ENCODE results near the gene PLCB4.

The PLCB4 gene

GRCh38 chr20:9025011-9025410 lies 43.9 kb upstream of the PLCB4 start:
- TF ChIP-seq, protein P1, sequence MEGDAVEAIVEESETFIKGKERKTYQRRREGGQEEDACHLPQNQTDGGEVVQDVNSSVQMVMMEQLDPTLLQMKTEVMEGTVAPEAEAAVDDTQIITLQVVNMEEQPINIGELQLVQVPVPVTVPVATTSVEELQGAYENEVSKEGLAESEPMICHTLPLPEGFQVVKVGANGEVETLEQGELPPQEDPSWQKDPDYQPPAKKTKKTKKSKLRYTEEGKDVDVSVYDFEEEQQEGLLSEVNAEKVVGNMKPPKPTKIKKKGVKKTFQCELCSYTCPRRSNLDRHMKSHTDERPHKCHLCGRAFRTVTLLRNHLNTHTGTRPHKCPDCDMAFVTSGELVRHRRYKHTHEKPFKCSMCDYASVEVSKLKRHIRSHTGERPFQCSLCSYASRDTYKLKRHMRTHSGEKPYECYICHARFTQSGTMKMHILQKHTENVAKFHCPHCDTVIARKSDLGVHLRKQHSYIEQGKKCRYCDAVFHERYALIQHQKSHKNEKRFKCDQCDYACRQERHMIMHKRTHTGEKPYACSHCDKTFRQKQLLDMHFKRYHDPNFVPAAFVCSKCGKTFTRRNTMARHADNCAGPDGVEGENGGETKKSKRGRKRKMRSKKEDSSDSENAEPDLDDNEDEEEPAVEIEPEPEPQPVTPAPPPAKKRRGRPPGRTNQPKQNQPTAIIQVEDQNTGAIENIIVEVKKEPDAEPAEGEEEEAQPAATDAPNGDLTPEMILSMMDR (IDR thresholded peaks at IDR 0.05; ENCODE audit: borderline replicate concordance, control extremely low read depth, extremely low read depth, insufficient read depth, missing control alignments), result no peak
- DNase-seq (ENCODE audit: low spot score), result no peak
- in situ Hi-C loops (cut with MboI; ENCODE audit: low sequenced_read_pairs, unreplicated experiment), result no loop called here

- in situ Hi-C loops (cut with MboI; ENCODE audit: low sequenced_read_pairs, unreplicated experiment), result no loop called here
- no peak for DNase-seq (ENCODE audit: low spot score)
- TF ChIP-seq, protein P1 (IDR thresholded peaks at IDR 0.05; ENCODE audit: borderline replicate concordance, control extremely low read depth, extremely low read depth, insufficient read depth, missing control alignments), result no peak
Measured at GRCh38 chr20:9025643-9026042, 43.2 kb upstream of the PLCB4 start.

GRCh38 chr20:9027626-9028025 lies 41.3 kb upstream of the PLCB4 start:
- no peak for DNase-seq (ENCODE audit: low spot score)
- TF ChIP-seq, protein P1 (IDR thresholded peaks at IDR 0.05; ENCODE audit: borderline replicate concordance, control extremely low read depth, extremely low read depth, insufficient read depth, missing control alignments), result no peak
- in situ Hi-C loops (cut with MboI; ENCODE audit: low sequenced_read_pairs, unreplicated experiment), result no loop called here

GRCh38 chr20:9028419-9028818 lies 40.5 kb upstream of the PLCB4 start:
- TF ChIP-seq, protein P1 (IDR thresholded peaks at IDR 0.05; ENCODE audit: borderline replicate concordance, control extremely low read depth, extremely low read depth, insufficient read depth, missing control alignments), result no peak
- DNase-seq (ENCODE audit: low spot score), result no peak
- in situ Hi-C loops (cut with MboI; ENCODE audit: low sequenced_read_pairs, unreplicated experiment), result no loop called here

GRCh38 chr20:9031991-9032390 lies 36.9 kb upstream of the PLCB4 start:
- TF ChIP-seq, protein P1 (IDR thresholded peaks at IDR 0.05; ENCODE audit: borderline replicate concordance, control extremely low read depth, extremely low read depth, insufficient read depth, missing control alignments), result no peak
- in situ Hi-C loops (cut with MboI; ENCODE audit: low sequenced_read_pairs, unreplicated experiment), result no loop called here
- no peak for DNase-seq (ENCODE audit: low spot score)

DNA sequence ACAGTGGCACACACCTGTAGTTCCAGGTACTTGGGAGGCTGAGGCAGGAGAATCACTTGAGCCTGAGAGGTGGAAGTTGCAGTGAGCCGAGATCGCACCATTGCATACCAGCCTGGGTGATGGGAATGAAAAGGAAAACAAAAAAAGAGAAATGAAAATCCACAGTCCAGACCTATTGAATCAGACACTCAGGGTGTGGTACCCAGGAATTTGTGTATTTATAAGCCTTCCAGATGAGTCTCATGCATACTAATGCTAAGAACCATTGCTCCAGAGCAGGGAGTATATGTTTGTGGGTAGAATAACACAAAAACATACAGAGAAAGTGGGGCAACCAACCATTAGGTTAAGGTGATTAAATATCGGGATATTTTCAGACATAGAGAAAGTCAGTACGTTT lies 36.1 kb upstream of the PLCB4 start:
- in situ Hi-C loops (cut with MboI; ENCODE audit: low sequenced_read_pairs, unreplicated experiment), result no loop called here
- TF ChIP-seq, protein P1 (IDR thresholded peaks at IDR 0.05; ENCODE audit: borderline replicate concordance, control extremely low read depth, extremely low read depth, insufficient read depth, missing control alignments), result no peak
- DNase-seq (ENCODE audit: low spot score), result no peak

DNA sequence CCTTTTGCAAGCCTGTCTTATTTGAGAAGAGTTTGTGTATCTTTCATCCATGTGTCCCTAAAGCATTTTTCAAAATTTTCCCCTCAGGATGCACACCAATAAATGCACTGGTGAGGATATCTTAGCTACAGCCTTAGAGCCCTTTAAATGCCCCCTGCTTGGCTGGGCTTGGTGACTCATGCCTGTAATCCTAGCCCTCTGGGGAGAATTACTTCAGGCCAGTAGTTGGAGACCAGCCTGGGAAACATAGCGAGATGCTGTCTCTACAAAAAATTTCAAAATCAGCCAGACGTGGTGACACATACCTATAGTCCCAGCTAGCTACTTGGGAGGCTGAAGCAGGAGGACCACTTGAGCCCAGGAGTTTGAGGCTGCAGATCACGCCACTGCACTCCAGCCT lies 33.8 kb upstream of the PLCB4 start:
- TF ChIP-seq, protein P1 (IDR thresholded peaks at IDR 0.05; ENCODE audit: borderline replicate concordance, control extremely low read depth, extremely low read depth, insufficient read depth, missing control alignments), result no peak
- DNase-seq (ENCODE audit: low spot score), result no peak
- in situ Hi-C loops (cut with MboI; ENCODE audit: low sequenced_read_pairs, unreplicated experiment), result no loop called here
